HepG2 (cell line): Measurements from ENCODE around the gene DCAF7. TPM values are rescaled to one million over a fixed set of nuclear protein-coding genes. Genes with fewer than 3 reads are reported as not detected.

Source experiments
- BCL6 ChIP-seq: IDR thresholded peaks from 2 replicates; pipeline ENCODE4 v1.6.1; 2016; ENCODE audit warnings: missing genetic modification reagents, missing compliant biosample characterization
- BCLAF1 ChIP-seq: fragments of 450-650 bp; IDR thresholded peaks from 2 replicates; pipeline ENCODE4 v1.6.1; 2017; ENCODE audit warnings: mild to moderate bottlenecking
- BORCS8-MEF2B ChIP-seq: sonication (generic); formaldehyde crosslinking; IDR thresholded peaks from 2 replicates; pipeline ENCODE4 v1.8.0; 2022; ENCODE audit warnings: mild to moderate bottlenecking, missing genetic modification reagents
- DR1 ChIP-seq: sonication (generic); formaldehyde crosslinking; IDR thresholded peaks from 2 replicates; pipeline ENCODE4 v1.8.0; 2021; ENCODE audit warnings: mild to moderate bottlenecking, missing genetic modification reagents, inconsistent platforms
- FOSL1 ChIP-seq: sonication (generic); formaldehyde crosslinking; IDR thresholded peaks from 2 replicates; pipeline ENCODE4 v1.9.0; 2021; ENCODE audit warnings: missing genetic modification reagents, borderline replicate concordance
- GFI1 ChIP-seq: sonication (generic); formaldehyde crosslinking; IDR thresholded peaks from 2 replicates; pipeline ENCODE4 v1.5.0; 2020; ENCODE audit warnings: missing genetic modification reagents, mild to moderate bottlenecking, borderline replicate concordance
- JUNB ChIP-seq: sonication (generic); formaldehyde crosslinking; IDR thresholded peaks from 2 replicates; pipeline ENCODE4 v1.8.0; 2022; ENCODE audit warnings: missing genetic modification reagents, mild to moderate bottlenecking, borderline replicate concordance
- KDM4B ChIP-seq: sonication (generic); formaldehyde crosslinking; IDR thresholded peaks from 2 replicates; pipeline ENCODE4 v1.4.0; 2020; ENCODE audit warnings: missing genetic modification reagents
- PATZ1 ChIP-seq: sonication (generic); formaldehyde crosslinking; IDR thresholded peaks from 2 replicates; pipeline ENCODE4 v1.4.0; 2020; ENCODE audit warnings: missing genetic modification reagents
- SALL2 ChIP-seq: sonication (generic); formaldehyde crosslinking; IDR thresholded peaks from 2 replicates; pipeline ENCODE4 v1.8.1; 2023; ENCODE audit warnings: mild to moderate bottlenecking, missing genetic modification reagents, inconsistent platforms
- SIN3B ChIP-seq: fragments of 150-350 bp; IDR thresholded peaks from 2 replicates; pipeline ENCODE4 v1.6.1; 2014; ENCODE audit warnings: low read length
- TOE1 ChIP-seq: sonication (generic); formaldehyde crosslinking; IDR thresholded peaks from 2 replicates; pipeline ENCODE4 v1.4.0; 2020; ENCODE audit warnings: mild to moderate bottlenecking, missing genetic modification reagents
- ZBTB1 ChIP-seq: sonication (generic); formaldehyde crosslinking; IDR thresholded peaks from 2 replicates; pipeline ENCODE4 v1.4.0; 2020; ENCODE audit warnings: missing genetic modification reagents, borderline replicate concordance
- ZNF282 ChIP-seq: fragments of 450-650 bp; IDR thresholded peaks from 2 replicates; pipeline ENCODE4 v1.6.1; 2018; ENCODE audit not compliant: partially characterized antibody
- ZNF350 ChIP-seq: sonication (generic); formaldehyde crosslinking; IDR thresholded peaks from 2 replicates; pipeline ENCODE4 v1.4.0; 2020; ENCODE audit warnings: mild to moderate bottlenecking, low read depth, missing genetic modification reagents, borderline replicate concordance
- ZNF367 ChIP-seq: sonication (generic); formaldehyde crosslinking; IDR thresholded peaks from 2 replicates; pipeline ENCODE4 v1.4.0; 2020; ENCODE audit warnings: missing genetic modification reagents, borderline replicate concordance
- ZNF460 ChIP-seq: sonication (generic); formaldehyde crosslinking; IDR thresholded peaks from 2 replicates; pipeline ENCODE4 v1.5.1; 2020; ENCODE audit warnings: missing genetic modification reagents, mild to moderate bottlenecking, borderline replicate concordance
- ZNF816 ChIP-seq: sonication (generic); formaldehyde crosslinking; IDR thresholded peaks from 2 replicates; pipeline ENCODE4 v1.8.0; 2022; ENCODE audit warnings: missing genetic modification reagents, mild to moderate bottlenecking, borderline replicate concordance
- polyA plus RNA-seq, 8 experiments: library from polyadenylated mRNA; depleted of rRNA in 3 of 8; stranded (reverse) in 7 of 8; unstranded in 1 of 8; fragments of >200 nt; fragmentation: Illumina TruSeq in 4 of 8; extraction: Trizol in 4 of 8; gene quantifications; 2 replicates each; pipeline versions ENCODE4 v1.2.1 to v1.2.3, GENCODE V29; 2011 to 2016; ENCODE audit warnings: low read depth in 4 of 8, missing spikeins in 1 of 8, mixed read lengths in 1 of 8; ENCODE audit not compliant: insufficient read depth in 1 of 8
- total RNA-seq, 5 experiments: library from RNA; depleted of rRNA; stranded (reverse); fragments of >200 nt; fragmentation: Illumina TruSeq; extraction: Trizol; gene quantifications; 2 replicates each; pipeline ENCODE4 v1.2.3, GENCODE V29; 2016; ENCODE audit warnings: low read depth in 1 of 5
- TF ChIP-seq, protein P1 (sequence below): sonication (generic); formaldehyde crosslinking; IDR thresholded peaks from 2 replicates; pipeline ENCODE4 v1.4.0; 2020; ENCODE audit warnings: missing genetic modification reagents
- TF ChIP-seq, protein P2 (sequence below): sonication (generic); formaldehyde crosslinking; IDR thresholded peaks from 2 replicates; pipeline ENCODE4 v1.4.0; 2020; ENCODE audit warnings: missing genetic modification reagents, mild to moderate bottlenecking, borderline replicate concordance

The DCAF7 gene
- total and polyA plus RNA-seq, 2 of the 13 experiments (the other 11 are each of a cell fraction or from before 2014, with no cell fraction given) = 55.2 to 73.4 TPM

DNA sequence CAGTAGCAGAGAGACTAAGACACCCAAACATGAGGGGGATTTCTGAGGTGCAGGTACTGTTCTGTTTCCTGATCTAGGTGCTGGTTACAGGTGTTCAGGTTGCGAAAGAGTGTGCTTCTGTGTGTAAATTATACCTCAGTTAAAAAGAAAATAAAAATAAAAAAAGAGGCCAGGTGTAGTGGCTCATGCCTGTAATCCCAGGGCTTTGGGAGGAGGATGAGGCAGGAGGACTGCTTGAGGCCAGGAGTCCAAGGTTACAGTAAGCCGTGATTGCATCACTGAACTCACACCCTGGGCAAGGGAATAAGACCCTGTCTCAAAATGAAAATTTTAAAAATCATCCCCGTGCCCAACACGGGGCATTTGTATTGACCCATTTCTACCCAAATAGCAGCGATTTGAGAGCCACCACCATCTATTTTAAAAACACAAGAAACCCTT lies 3.2 kb upstream of the DCAF7 start (continued):
- TF ChIP-seq BORCS8-MEF2B (CRISPR knock-in tag) = no peak
- TF ChIP-seq, protein P1, sequence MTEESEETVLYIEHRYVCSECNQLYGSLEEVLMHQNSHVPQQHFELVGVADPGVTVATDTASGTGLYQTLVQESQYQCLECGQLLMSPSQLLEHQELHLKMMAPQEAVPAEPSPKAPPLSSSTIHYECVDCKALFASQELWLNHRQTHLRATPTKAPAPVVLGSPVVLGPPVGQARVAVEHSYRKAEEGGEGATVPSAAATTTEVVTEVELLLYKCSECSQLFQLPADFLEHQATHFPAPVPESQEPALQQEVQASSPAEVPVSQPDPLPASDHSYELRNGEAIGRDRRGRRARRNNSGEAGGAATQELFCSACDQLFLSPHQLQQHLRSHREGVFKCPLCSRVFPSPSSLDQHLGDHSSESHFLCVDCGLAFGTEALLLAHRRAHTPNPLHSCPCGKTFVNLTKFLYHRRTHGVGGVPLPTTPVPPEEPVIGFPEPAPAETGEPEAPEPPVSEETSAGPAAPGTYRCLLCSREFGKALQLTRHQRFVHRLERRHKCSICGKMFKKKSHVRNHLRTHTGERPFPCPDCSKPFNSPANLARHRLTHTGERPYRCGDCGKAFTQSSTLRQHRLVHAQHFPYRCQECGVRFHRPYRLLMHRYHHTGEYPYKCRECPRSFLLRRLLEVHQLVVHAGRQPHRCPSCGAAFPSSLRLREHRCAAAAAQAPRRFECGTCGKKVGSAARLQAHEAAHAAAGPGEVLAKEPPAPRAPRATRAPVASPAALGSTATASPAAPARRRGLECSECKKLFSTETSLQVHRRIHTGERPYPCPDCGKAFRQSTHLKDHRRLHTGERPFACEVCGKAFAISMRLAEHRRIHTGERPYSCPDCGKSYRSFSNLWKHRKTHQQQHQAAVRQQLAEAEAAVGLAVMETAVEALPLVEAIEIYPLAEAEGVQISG (CRISPR knock-in tag) = no peak
- no peak for TF ChIP-seq ZNF367 (CRISPR knock-in tag)
- TF ChIP-seq KDM4B (CRISPR knock-in tag) = no peak
- no peak for TF ChIP-seq BCLAF1
- TF ChIP-seq SALL2 = no peak
- no peak; the same call in 1 of the 2 replicates for TF ChIP-seq ZNF460
- no peak for TF ChIP-seq PATZ1 (CRISPR knock-in tag)
- TF ChIP-seq JUNB (CRISPR knock-in tag) = no peak
- TF ChIP-seq ZBTB1 (CRISPR knock-in tag) = no peak
- TF ChIP-seq ZNF816 (CRISPR knock-in tag) = no peak
- TF ChIP-seq, protein P2, sequence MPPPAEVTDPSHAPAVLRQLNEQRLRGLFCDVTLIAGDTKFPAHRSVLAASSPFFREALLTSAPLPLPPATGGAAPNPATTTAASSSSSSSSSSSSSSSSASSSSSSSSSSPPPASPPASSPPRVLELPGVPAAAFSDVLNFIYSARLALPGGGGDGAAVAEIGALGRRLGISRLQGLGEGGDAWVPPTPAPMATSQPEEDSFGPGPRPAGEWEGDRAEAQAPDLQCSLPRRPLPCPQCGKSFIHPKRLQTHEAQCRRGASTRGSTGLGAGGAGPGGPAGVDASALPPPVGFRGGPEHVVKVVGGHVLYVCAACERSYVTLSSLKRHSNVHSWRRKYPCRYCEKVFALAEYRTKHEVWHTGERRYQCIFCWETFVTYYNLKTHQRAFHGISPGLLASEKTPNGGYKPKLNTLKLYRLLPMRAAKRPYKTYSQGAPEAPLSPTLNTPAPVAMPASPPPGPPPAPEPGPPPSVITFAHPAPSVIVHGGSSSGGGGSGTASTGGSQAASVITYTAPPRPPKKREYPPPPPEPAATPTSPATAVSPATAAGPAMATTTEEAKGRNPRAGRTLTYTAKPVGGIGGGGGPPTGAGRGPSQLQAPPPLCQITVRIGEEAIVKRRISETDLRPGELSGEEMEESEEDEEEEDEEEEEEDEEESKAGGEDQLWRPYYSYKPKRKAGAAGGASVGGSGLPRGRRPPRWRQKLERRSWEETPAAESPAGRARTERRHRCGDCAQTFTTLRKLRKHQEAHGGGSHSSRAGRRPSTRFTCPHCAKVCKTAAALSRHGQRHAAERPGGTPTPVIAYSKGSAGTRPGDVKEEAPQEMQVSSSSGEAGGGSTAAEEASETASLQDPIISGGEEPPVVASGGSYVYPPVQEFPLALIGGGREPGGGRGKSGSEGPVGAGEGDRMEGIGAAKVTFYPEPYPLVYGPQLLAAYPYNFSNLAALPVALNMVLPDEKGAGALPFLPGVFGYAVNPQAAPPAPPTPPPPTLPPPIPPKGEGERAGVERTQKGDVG = no peak
- no peak for TF ChIP-seq ZNF282
- TF ChIP-seq TOE1 (CRISPR knock-in tag) = no peak
- TF ChIP-seq GFI1 = peak; percentile 35; the same call in 1 of the 2 replicates
- no peak for TF ChIP-seq FOSL1
- TF ChIP-seq BCL6 (CRISPR knock-in tag) = peak; percentile 23; the same call in 1 of the 2 replicates
- TF ChIP-seq DR1 = no peak
- TF ChIP-seq SIN3B = no peak
- TF ChIP-seq ZNF350 (CRISPR knock-in tag) = no peak
